NCI-H2171 treated with DMSO at 0.1 percent for 48 hours (cell line): ENCODE data around the gene LDLRAD3.

Source experiments
- DNase-seq: peaks from one replicate; lab custom pipeline; 2025; lab: John Stamatoyannopoulos, UW

LDLRAD3 gene

DNA sequence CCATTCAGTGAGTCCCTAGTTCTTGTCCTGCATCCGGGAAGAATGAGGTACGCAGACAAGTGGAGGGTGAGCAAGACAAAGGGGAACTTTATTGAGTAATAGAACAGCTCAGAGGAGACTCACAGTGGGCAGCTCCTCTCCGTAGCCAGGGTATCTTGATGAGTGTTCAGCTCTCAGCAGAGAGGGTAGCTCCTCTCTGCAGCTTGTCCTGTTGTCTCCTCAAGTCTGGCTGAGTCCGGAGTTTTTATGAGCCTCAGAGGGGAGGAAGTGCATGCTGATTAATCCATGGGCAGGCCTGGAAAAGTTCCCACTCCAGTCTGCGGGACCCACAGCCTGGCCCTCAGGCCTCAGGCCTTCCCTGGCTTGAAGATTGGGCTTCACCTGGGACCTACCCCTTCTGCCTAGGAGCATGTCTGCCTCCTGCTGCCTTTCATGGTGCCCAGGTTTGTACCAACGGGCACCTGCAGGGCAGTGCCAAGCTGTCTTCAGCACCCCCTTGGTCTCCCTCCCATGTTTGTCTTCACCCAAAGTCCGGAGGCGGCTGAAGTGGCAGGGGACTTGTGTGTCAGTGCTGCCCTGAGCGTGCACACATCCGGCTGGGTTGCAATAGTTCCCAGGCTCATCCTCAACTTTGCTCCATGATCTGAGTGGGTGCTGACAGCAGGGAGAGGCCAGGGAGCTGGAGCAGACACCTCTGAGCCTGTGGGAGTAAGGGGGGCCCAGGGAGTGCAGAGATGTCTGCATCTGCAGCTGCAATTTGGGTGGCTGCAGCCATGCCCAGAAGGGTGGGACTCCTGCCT, 134.2 kb downstream of the LDLRAD3 start:
- DNase-seq, result no peak

DNA sequence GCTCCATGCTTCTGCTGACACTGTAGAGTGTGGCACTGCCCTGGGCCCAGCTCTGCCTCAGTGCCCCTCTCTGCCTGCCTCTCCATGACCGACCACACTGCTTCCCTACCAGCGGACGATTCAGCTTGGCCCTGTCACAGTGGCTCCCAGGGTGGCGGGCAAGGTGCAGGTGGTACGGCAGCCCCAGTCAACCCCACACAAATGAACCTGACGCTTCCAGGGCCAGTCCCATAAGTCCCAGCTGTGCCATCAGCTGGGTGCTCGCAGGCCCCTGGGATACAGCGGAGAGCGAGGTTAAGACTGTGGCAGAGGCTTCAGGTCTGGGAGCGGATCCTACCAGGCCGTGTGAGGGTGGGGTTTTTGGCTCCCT, 134.8 kb downstream of the LDLRAD3 start:
- DNase-seq, result no peak

DNA sequence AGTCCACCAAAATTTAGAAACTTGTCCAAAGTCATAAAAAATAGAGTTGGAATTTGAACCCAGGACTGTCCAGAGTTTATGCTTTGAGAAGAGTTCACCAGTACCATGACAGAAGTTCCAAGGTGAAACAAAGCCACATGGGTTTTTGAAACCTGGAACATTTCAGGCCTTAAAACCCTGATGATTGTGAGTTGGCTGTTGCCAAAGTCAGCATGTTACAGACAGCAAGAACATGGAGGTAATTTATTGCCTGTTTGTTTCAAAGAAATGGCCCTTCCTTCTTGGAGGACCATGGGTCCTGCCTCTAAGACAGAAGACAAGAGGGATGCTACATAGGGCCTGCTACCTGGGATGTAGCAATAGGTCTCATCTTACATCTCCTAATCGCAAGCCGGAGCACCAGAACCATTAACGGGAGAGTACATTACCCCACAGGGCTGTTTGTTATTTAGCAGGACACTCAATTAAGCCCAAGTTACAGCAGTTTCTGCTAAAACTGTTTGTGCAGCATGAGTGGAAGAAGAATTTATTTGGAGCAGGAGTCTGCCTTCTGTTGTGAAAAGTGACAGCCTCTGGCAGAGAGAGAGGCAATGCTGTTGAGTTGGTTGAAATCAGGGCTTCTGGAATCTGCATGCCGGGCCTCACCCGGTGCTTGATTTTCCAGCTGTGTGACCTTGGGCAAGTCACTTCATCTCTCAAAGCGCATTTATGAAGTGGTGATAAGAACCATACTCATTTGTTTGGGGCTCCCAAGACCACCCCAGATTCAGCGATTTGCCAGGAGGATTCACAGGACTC, 136.2 kb downstream of the LDLRAD3 start:
- peak; percentile 25 for DNase-seq

DNA sequence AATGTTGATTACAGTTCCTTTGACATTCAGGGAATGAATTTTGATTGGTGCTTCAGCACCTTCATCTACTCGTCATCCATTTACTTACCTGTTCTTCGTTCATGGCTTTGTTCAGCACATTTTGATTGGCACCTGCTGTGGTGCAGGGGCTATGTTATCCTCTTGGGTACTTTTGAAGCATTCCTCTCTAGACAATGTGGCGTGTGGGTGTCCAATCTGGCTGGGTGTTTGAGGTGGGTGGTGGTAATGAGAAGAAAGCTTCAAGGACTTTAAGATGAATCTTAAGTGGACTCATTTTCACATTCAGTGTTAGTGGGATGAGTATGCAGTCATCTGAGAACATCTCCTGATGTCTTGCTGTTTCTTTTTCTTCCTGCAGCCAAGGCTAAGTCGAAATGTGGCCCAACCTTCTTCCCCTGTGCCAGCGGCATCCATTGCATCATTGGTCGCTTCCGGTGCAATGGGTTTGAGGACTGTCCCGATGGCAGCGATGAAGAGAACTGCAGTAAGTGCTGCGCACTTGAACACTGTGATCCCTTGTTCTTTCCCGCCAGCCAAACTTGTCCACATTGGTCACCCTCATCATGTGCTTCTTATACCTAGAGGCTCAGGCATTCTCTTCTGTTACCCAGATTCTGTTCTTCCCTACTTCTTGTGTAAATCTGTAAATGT, 137.5 kb downstream of the LDLRAD3 start:
- no peak for DNase-seq

DNA sequence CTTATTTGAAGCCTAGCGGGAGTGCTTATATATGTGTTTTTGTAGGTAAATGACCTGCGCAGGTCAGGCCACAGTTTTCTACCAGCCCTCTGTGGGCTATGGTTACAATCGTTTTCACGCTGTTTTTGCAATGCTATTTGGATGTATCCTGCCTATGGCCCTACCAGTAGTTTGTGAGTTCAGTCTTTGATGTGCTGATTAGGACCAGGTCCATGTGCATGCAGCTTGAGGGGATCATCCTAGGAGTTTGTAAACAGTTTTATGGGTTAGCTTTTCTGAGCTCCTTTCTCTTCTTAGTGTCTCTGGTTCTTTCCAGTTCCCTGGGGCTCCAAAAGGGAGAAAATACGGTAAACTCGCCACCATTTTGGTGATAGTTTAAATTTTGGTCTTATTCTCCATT, 142.5 kb downstream of the LDLRAD3 start:
- no peak for DNase-seq

DNA sequence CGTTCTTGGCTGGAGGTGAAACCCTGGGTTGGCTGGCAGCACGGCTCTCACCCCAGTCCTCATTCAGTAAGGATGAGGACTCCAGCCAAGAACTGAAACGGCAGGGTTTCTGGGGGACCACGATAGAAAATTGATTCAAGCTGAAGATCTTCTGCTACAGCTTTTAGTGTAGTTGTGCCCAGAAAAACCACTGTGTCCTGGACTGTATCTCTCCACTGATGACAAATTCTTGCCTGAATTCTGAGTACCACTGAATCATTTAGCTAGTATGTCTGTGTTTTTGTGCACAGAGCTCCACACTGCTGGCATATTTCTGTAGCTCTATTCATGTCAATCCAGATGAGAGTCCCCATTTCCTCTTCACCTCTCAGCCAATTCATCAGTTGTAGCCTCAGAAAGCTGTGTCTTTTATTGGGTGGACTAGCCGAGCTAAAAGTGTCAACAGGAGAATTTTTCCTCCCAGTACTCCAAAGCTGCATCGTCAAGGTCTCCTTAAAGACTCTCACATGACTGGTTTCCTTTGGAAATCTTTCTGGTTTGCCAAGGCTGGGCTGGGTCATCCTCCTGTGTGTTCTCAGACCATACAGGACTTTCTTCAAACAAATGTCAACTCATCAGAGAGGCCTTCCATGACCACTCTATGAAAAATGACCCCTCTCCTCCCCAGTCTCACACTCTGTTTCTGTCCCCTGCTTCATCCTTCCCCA, 144.6 kb downstream of the LDLRAD3 start:
- DNase-seq, result no peak

DNA sequence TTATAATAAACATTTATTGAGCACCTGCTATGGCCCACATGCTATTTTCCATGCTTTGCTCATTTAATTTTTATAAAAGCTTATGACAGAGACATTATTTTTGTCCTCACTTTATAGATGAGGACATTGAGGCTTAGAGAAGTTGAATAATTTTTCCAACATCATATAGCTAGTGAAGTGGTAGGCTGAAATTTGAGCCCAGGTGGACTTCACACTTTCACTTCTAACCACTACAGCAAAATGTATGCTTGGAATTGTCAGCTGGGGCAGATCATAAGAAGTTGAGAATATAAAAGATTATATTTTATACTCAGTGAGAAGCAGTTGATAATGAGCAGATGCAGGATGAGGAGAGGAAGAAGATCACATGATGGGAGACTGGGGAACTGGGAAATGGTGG, 146.1 kb downstream of the LDLRAD3 start:
- DNase-seq, result no peak

DNA sequence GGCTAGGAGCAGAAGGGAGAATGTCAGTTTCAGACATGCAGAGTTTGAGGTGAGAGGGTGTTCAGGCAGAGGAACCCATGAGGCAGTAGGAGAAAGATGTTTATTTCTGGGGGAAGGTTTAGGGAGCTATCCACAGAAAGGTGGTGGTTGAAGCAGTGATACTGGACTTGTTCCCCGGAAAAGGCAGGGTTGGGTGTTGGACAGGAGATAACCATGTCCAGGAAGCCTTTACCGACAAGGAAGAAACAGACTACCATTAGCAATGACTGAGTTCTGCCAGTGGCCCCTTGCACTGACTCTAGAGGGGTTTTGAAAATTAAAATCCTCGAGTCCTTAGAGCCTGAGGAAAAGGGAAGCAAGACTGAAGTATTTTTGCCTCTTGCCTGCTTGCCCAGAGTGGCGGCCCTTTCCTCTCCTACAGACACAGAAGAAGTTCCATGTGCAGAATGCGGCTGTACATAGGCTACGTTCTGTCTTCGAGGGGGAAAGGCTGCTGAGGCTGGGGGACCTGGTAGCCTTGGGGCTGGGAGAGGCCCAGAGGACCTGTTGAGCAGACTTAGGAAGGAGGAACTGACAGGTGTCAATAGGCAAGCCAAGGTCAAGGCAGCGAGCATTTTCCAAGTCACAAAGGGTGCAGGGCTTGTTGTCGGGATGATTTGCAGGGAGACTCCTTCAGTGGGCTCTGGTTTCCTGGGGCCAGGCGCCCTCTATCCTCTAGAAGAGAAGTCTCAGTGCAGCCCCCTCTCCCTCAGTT, 146.7 kb downstream of the LDLRAD3 start:
- DNase-seq, result no peak

DNA sequence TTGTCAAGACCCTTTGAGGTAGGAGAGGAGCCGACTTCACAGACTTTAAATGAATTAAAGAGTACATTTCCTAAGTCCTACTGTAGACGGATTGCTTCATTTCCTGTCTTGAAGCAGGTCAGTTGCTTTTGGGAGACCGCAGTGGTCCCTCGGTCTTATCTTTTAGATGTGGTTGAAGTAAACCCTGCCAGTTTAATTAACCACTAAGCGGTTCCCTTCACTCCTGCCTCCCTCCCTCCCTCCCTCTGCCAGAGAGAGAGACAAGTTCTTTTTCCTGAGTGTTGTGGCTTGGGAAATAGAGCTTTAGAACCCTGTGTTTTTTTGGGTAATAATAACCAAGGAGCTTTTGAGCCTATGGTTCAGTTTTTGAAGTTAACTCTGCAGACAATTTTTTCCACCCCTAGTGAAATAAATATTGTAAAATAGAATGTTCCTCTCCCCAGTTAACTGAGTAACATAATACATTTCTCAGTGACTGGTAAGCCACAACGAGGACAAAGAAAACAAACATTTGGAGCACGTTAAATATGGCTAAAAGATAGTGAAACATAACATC, 147.5 kb downstream of the LDLRAD3 start:
- no peak for DNase-seq

DNA sequence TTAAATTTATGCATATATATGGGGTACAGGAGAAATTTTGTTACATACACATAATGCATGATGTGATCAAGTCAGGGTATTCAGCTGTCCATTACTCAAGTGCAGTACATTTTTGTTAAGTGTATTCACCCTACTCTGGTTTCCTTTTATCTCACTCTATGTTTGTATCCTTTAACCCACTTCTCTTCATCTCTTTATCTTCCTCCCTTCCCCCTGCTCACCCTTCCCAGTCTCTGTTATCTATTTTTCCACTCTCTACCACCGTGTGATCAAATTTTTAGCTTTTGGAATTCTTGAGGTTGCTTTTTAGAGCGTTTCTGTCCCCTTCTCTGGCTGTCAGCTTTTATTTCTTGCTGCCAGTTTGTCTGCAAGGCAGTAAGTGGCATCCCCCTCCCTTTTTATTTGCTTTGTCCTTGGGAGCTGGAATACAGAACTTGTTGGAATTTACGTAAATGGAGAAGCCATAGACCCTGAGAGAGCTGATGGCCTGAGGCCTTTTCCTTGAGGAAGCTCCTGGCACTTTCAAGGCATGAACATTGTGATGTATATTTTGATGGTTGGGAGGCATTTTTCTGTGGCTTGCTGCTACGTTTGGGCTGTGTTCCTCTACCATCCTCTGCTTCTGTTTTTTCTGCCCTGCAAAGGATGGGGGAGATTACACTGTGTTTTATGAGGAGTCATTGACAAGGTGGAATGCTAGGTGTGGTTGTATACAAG, 148.6 kb downstream of the LDLRAD3 start:
- DNase-seq, result no peak

DNA sequence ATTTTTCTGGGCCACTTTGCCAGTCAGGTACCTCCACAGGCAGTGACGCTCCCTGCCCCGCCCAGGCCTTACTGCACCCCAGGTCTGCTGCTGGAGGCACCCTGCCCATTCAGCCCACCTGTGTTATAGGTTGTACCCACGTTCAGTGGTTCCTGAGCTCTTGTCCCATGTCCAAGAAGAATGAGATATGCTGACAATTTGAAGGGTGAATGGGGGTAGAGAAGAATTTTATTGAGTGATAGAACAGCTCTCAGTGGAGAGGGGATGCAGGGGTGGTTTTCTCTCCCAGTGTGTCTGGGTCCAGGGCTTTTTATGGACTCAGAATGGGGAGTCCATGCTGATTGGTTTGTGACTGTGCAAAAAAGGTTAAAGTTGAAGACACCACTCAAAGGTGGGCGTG, 149.7 kb downstream of the LDLRAD3 start:
- DNase-seq, result peak; percentile 27

DNA sequence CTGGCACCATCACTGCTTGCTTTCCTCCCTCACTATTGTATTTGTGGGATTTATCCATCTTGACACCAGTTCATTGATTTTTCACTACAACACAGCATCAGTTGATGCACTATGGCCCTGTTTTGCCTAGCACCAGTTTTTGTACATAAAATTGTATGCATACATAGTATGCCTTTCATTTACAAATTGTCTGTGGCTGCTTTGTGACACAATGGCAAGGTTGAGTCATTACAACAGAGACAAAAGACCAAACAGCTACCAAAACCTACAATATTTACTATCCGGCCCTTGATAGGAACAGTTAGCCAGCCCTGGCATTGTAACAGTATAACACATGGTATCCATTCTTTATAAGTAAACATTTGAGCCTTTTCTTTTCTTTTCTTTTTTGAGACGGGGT, 150.3 kb downstream of the LDLRAD3 start:
- DNase-seq, result no peak

DNA sequence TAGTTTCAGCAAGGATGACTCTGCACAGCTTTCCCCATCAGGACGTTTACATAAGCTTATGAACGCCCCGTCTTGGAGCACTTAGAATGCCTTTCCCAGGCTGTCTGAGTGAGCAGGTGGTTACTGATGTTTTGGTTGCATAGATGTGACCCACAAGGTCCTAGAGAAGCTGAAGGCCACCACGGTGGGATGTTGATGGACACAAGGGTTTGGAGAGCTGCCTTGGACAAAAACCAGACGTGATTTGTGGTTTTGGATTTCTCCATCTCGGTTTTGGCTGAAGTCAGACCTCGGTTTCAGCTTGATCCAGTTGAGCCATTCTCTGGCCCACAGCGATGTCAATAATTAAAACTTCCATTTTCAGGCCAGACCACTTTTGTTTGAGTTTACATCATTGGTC, 151.9 kb downstream of the LDLRAD3 start:
- no peak for DNase-seq

DNA sequence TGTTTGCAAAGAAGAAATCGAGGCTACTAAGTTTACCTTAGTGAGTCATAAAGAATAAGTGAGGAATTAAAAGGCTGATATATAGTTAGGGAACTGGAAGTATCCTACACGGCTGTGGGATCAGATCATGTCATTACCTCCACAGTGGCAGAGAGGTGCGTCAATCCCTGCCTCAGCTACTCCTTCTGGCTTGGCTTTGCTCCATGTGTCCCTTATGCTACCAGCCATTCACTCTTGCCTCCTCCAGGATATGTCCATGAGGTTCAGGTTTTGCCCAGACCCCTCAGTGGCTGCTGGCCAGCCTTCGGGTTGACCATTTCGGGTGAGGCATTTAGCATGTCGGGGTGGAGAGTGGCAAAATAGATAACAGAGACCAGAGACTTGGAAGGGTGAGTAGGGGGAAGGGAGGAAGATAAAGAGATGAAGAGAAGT, 153.4 kb downstream of the LDLRAD3 start:
- no peak for DNase-seq

DNA sequence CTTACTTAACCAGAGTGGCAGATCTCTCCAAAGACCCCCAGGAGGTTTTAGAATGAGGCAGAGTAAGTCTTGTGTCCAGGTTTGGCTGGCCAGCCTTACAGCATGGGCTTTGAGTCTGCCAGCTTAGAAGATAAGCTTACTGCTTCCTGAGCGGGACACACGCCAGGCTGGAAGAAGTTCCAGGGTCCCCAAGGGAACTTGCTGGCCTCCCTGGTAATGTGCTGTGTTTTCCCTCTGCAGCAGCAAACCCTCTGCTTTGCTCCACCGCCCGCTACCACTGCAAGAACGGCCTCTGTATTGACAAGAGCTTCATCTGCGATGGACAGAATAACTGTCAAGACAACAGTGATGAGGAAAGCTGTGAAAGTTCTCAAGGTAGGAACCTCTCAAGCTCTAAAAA, 154.2 kb downstream of the LDLRAD3 start:
- DNase-seq, result peak; percentile 51

DNA sequence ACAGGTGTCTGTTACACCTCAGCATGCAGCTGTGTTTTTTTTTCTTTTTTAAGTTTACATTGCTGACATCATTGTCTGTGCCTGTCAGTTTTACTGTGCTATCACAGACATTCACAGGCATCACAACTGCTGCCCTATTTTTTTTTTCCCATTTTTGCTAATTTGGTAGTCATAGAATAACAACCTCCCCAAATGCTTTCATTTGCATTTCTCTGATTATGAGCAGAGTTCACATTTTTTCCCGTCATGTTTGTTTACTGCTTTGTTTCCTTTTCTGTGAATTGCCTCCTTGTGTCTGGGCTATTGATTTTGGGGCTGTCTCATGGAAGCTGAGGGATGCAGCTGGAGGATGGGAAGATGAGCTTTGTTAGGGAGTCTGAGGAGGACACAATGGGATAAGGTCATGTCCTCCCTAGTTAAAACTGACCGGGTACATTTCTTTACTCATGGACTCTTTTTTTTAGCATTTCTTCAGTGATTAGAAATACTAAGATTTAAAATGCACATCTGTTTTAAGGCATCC, 155.1 kb downstream of the LDLRAD3 start:
- DNase-seq, result peak; percentile 71

DNA sequence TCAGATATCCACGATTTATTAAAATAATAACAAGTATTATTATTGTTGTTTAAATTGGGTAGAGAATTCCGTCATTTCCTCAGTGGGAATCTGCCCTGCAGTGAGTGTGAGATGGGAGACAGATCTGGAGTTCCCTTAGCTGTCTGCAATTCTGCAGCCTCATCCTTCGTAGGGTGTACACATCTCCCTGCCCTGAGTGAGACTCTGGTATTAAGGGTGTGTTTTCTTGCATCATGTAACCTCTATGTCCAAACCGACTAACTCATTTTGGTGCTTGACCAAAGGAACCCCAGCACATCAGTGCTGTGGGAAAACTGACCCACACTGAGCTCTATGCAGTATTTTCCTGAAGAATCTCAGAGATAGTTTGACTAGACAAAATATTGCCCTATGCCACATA, 157.6 kb downstream of the LDLRAD3 start:
- no peak for DNase-seq

DNA sequence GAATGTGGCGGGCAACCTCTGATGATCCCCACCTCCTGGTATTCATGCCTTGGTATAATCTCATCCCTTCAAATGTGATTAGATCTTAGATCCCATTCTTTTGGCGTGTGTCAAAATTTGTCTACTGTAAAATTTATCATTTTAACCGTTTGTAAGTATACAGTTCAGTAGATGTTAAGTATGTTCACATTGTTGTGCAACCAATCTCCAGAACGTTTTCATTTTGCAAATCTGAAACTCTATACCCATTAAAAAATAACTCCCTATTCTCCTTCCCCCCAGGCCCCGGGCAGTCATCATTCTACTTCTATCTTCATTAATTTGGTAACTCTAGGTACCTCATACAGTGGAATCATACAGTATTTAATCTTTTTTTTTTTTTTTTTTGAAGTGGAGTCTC, 159.0 kb downstream of the LDLRAD3 start:
- DNase-seq, result no peak

DNA sequence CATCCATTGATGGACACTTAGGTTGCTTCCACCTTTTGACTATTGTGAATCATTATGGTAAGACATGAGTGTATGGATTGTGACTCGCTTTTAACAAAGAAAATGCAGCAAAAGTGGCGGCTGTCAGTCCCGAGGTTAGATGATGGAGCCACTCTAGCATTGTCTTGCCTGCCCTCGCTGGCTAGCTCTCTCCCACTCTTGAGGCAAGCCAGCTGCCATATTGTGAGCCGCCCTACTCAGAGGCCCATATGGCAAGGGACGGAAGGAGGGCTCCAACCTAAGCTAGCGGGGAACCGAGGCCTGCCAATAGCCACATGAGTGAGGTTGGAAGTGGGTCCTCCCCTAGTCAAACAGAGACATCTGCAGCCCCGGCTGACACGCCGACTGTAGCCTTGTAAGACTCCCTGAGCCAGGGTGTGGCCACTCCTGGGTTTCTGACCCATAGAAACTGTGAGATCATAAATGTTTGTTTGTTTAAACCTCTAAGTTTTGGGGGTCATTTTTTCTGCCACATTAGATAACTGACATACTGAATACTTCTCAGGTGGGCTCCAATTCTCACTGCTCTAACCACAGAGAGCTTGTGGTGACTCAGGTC, 160.2 kb downstream of the LDLRAD3 start:
- no peak for DNase-seq

DNA sequence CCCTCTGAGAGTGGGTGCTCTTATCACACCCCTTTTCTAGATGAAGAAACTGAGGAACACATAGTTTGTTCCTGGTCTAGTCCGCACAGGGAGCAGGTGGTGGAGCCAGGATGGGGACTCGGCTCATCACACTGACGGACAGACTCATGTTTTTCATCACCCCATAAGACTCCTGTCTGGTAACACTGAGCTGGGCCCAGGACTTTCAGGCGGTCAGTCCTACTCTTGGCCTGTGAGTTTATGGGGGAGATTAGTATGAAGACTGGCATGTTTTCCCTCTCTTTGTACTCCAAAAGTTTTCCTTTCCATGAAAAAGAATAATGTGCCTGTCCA, 160.8 kb downstream of the LDLRAD3 start:
- no peak for DNase-seq
